Adipocyte (in vitro differentiated cells): ENCODE measurements around the gene PPP2R2D.

Experiments
- DNase-seq: peaks from one replicate; pipeline ENCODE4 v3.0.0-alpha.2; 2015; ENCODE audit warnings: low read depth
- H3K27me3 ChIP-seq: replicated peaks from 2 replicates; pipeline ENCODE4 v1.7.0; 2013; ENCODE audit warnings: mild to moderate bottlenecking, low read length, moderate library complexity; ENCODE audit not compliant: control insufficient read depth, insufficient read depth
- H3K36me3 ChIP-seq: 2 replicates; pipeline ENCODE4 v1.7.0; 2013; ENCODE audit warnings: low read length, mild to moderate bottlenecking, moderate library complexity; ENCODE audit not compliant: control insufficient read depth, insufficient read depth, severe bottlenecking
- H3K4me1 ChIP-seq: 2 replicates; pipeline ENCODE4 v1.7.0; 2013; ENCODE audit warnings: mild to moderate bottlenecking, low read length, moderate library complexity; ENCODE audit not compliant: control insufficient read depth, insufficient read depth
- H3K4me3 ChIP-seq: 2 replicates; pipeline ENCODE4 v1.7.0; 2013; ENCODE audit warnings: mild to moderate bottlenecking, low read length, moderate library complexity
- H3K9ac ChIP-seq: 2 replicates; pipeline ENCODE4 v1.7.0; 2013; ENCODE audit warnings: mild to moderate bottlenecking, low read length, moderate library complexity
- H3K9me3 ChIP-seq: 2 replicates; pipeline ENCODE4 v1.7.0; 2013; ENCODE audit warnings: mild to moderate bottlenecking, low read length, moderate library complexity; ENCODE audit not compliant: control insufficient read depth

The PPP2R2D gene

GRCh38 chr10:131870831-131871672, 29.8 kb upstream of the PPP2R2D start:
- peaks cover 21% of the 10 kb centered on the region for H3K27me3 ChIP-seq
- no peaks in the 10 kb centered on the region for H3K36me3 ChIP-seq
- no peaks in the 10 kb centered on the region for H3K4me1 ChIP-seq
- H3K9ac ChIP-seq = no peak overlapping the region
- no peak overlapping the region for H3K4me3 ChIP-seq
- H3K9me3 ChIP-seq = no peaks in the 10 kb centered on the region
- no peak for DNase-seq

- H3K36me3 ChIP-seq = no peaks in the 10 kb centered on the region
- H3K27me3 ChIP-seq = peaks cover 26% of the 10 kb centered on the region
- DNase-seq = no peak
- no peak overlapping the region for H3K4me3 ChIP-seq
- H3K9me3 ChIP-seq = no peaks in the 10 kb centered on the region
- H3K4me1 ChIP-seq = no peaks in the 10 kb centered on the region
- H3K9ac ChIP-seq = no peak overlapping the region
Observed at GRCh38 chr10:131871673-131872005, 29.2 kb upstream of the PPP2R2D start.

GRCh38 chr10:131872011-131872826, 28.6 kb upstream of the PPP2R2D start:
- no peak overlapping the region for H3K4me3 ChIP-seq
- H3K36me3 ChIP-seq = no peaks in the 10 kb centered on the region
- no peak for DNase-seq
- H3K9me3 ChIP-seq = no peaks in the 10 kb centered on the region
- peaks cover 29% of the 10 kb centered on the region for H3K27me3 ChIP-seq
- H3K4me1 ChIP-seq = no peaks in the 10 kb centered on the region
- H3K9ac ChIP-seq = no peak overlapping the region

GRCh38 chr10:131872827-131873375, 27.9 kb upstream of the PPP2R2D start:
- no peak for DNase-seq
- H3K36me3 ChIP-seq = no peaks in the 10 kb centered on the region
- H3K9me3 ChIP-seq = no peaks in the 10 kb centered on the region
- H3K27me3 ChIP-seq = peaks cover 31% of the 10 kb centered on the region
- H3K4me1 ChIP-seq = no peaks in the 10 kb centered on the region
- H3K9ac ChIP-seq = no peak overlapping the region
- H3K4me3 ChIP-seq = no peak overlapping the region

- Histone ChIP-seq H3K4me3 (no peak overlapping the region), H3K27me3 (peaks cover 30% of the 10 kb centered on the region), H3K9ac (no peak overlapping the region), H3K9me3 (no peaks in the 10 kb centered on the region), H3K36me3 (no peaks in the 10 kb centered on the region), H3K4me1 (no peaks in the 10 kb centered on the region)
- DNase-seq = peak; percentile 90
Observed at GRCh38 chr10:131874991-131875451, 25.8 kb upstream of the PPP2R2D start.

- Histone ChIP-seq H3K4me3 (no peak overlapping the region), H3K27me3 (peaks cover 30% of the 10 kb centered on the region), H3K36me3 (no peaks in the 10 kb centered on the region), H3K4me1 (no peaks in the 10 kb centered on the region), H3K9me3 (peaks cover under 1% of the 10 kb centered on the region), H3K9ac (no peak overlapping the region)
- DNase-seq = no peak
Observed at GRCh38 chr10:131875501-131875900, 25.3 kb upstream of the PPP2R2D start.

- no peak for DNase-seq
- Histone ChIP-seq H3K9me3 (peaks cover 6% of the 10 kb centered on the region), H3K9ac (no peak overlapping the region), H3K36me3 (no peaks in the 10 kb centered on the region), H3K4me1 (no peaks in the 10 kb centered on the region), H3K4me3 (no peak overlapping the region), H3K27me3 (peaks cover 35% of the 10 kb centered on the region)
Observed at GRCh38 chr10:131876017-131876416, 24.8 kb upstream of the PPP2R2D start.

- Histone ChIP-seq H3K9ac (no peak overlapping the region), H3K4me1 (no peaks in the 10 kb centered on the region), H3K27me3 (peaks cover 39% of the 10 kb centered on the region), H3K4me3 (no peak overlapping the region), H3K36me3 (no peaks in the 10 kb centered on the region), H3K9me3 (peaks cover 11% of the 10 kb centered on the region)
- DNase-seq = no peak
Observed at GRCh38 chr10:131876508-131876907, 24.3 kb upstream of the PPP2R2D start.

- H3K4me3 ChIP-seq = no peak overlapping the region
- H3K36me3 ChIP-seq = no peaks in the 10 kb centered on the region
- DNase-seq = no peak
- H3K9ac ChIP-seq = no peak overlapping the region
- H3K27me3 ChIP-seq = peaks cover 29% of the 10 kb centered on the region
- peaks cover 14% of the 10 kb centered on the region for H3K9me3 ChIP-seq
- H3K4me1 ChIP-seq = no peaks in the 10 kb centered on the region
Observed at GRCh38 chr10:131880016-131880590, 20.7 kb upstream of the PPP2R2D start.

- H3K27me3 ChIP-seq = peaks cover 32% of the 10 kb centered on the region
- no peaks in the 10 kb centered on the region for H3K36me3 ChIP-seq
- no peaks in the 10 kb centered on the region for H3K4me1 ChIP-seq
- H3K9me3 ChIP-seq = peaks cover 14% of the 10 kb centered on the region
- no peak for DNase-seq
- H3K4me3 ChIP-seq = no peak overlapping the region
- H3K9ac ChIP-seq = no peak overlapping the region
Observed at GRCh38 chr10:131881104-131881880, 19.5 kb upstream of the PPP2R2D start.
